Measurements from ENCODE around the gene CCDC15. TPM values are rescaled to one million over a fixed set of nuclear protein-coding genes. Genes with fewer than 3 reads are reported as not detected.

The CCDC15 gene
- total and polyA plus RNA-seq, 4 experiments from 2014 or later, result 0.48 to 2.7 (median 2.1) TPM

GRCh38 chr11:124930799-124931198 is 23.2 kb upstream of the CCDC15 start:
- no peaks in the 10 kb centered on the region for H3K36me3 ChIP-seq (ENCODE audit: insufficient read depth, low read length)
- ChIA-PET CTCF (ENCODE audit: partially characterized antibody) (no interaction called here), POLR2A (ENCODE audit: partially characterized antibody) (interaction anchor here (0.7 kb wide), 1 partner anchor 30 kb away, joined by 4 read pairs; no protein-coding TSS in a partner anchor)
- no peak overlapping the region for H3K4me3 ChIP-seq (ENCODE audit: low read length in 2 of 2)
- Mint-ChIP-seq H3K27ac (peak overlapping the region in 3 of 7 donors; percentile 39 to 59 (median 48)), H3K4me1 (peaks cover 0 to 6% (median 3%) of the 10 kb centered on the region in 4 donors), H3K36me3 (no peaks in the 10 kb centered on the region), H3K4me3 (peak overlapping the region in 1 of 8 donors; percentile 55), H3K9me3 (no peaks in the 10 kb centered on the region), H3K27me3 (peaks cover 1 to 2% of the 10 kb centered on the region in 2 donors)
- no peaks in the 10 kb centered on the region for H3K4me1 ChIP-seq (ENCODE audit: insufficient read depth, low read length)
- no peaks in the 10 kb centered on the region for H3K9me3 ChIP-seq (ENCODE audit: control insufficient read depth in 1 of 2, low read length in 2 of 2)
- intact Hi-C loops (cut with micrococcal nuclease), result no loop called here
- no peaks in the 10 kb centered on the region for H3K27me3 ChIP-seq (ENCODE audit: insufficient read depth, low read length)
- DNase-seq, result peak in 1 of 5 donors; percentile 4
- H3K27ac ChIP-seq (ENCODE audit: low read depth, low read length), result no peak overlapping the region

- H3K27me3 ChIP-seq (ENCODE audit: insufficient read depth, low read length), result no peaks in the 10 kb centered on the region
- intact Hi-C loops (cut with micrococcal nuclease), result no loop called here
- H3K9me3 ChIP-seq (ENCODE audit: control insufficient read depth in 1 of 2, low read length in 2 of 2), result no peaks in the 10 kb centered on the region
- POLR2A ChIA-PET (ENCODE audit: partially characterized antibody), result interaction anchor here (0.6 to 0.9 kb wide), 2 partner anchors 15 to 145 kb away, joined by 3 read pairs; no protein-coding TSS in a partner anchor
- Mint-ChIP-seq H3K27ac (no peak overlapping the region), H3K36me3 (no peaks in the 10 kb centered on the region), H3K4me1 (peaks cover 0 to 6% (median 3%) of the 10 kb centered on the region in 4 donors), H3K9me3 (no peaks in the 10 kb centered on the region), H3K27me3 (peaks cover 10% of the 10 kb centered on the region in 2 donors), H3K4me3 (no peak overlapping the region)
- no peaks in the 10 kb centered on the region for H3K4me1 ChIP-seq (ENCODE audit: insufficient read depth, low read length)
- no peak overlapping the region for H3K27ac ChIP-seq (ENCODE audit: low read depth, low read length)
- no peak for DNase-seq
- no peak overlapping the region for H3K4me3 ChIP-seq (ENCODE audit: low read length in 2 of 2)
- CTCF ChIA-PET (ENCODE audit: partially characterized antibody), result interaction anchor here (1.4 to 1.9 kb wide), 2 partner anchors 14 kb away, joined by 4 read pairs; no protein-coding TSS in a partner anchor
- no peaks in the 10 kb centered on the region for H3K36me3 ChIP-seq (ENCODE audit: insufficient read depth, low read length)
These were observed 19.0 kb upstream of the CCDC15 start for GRCh38 chr11:124934862-124935547.

GRCh38 chr11:124935548-124936514 is 18.2 kb upstream of the CCDC15 start, which contains the start of gene HEPACAM:
Gene HEPACAM (minus strand): TSS chr11:124936047. CDS start chr11:124936006, 41 bp downstream.
- H3K4me3 ChIP-seq (ENCODE audit: low read length in 2 of 2), result no peak within 1 kb of the TSS
- no peaks in the 10 kb centered on the region for H3K4me1 ChIP-seq (ENCODE audit: insufficient read depth, low read length)
- Mint-ChIP-seq H3K27ac (no peak within 1 kb of the TSS), H3K4me1 (peaks cover 0 to 1% (median under 1%) of the 10 kb centered on the region in 4 donors), H3K36me3 (no peaks in the 10 kb centered on the region), H3K27me3 (peaks cover 10 to 13% of the 10 kb centered on the region in 2 donors), H3K9me3 (no peaks in the 10 kb centered on the region), H3K4me3 (no peak within 1 kb of the TSS)
- ChIA-PET CTCF (ENCODE audit: partially characterized antibody) (interaction anchor here (0.9 to 1.9 kb wide), 3 partner anchors 13 to 69 kb away, joined by 3 to 4 read pairs (median 3); no protein-coding TSS in a partner anchor), POLR2A (ENCODE audit: partially characterized antibody) (interaction anchor here (0.6 to 0.9 kb wide), 2 partner anchors 15 to 60 kb away, joined by 3 read pairs; no protein-coding TSS in a partner anchor)
- no peaks in the 10 kb centered on the region for H3K27me3 ChIP-seq (ENCODE audit: insufficient read depth, low read length)
- H3K9me3 ChIP-seq (ENCODE audit: control insufficient read depth in 1 of 2, low read length in 2 of 2), result no peaks in the 10 kb centered on the region
- H3K36me3 ChIP-seq (ENCODE audit: insufficient read depth, low read length), result no peaks in the 10 kb centered on the region
- no peak for DNase-seq
- intact Hi-C loops (cut with micrococcal nuclease), result no loop called here
- no peak within 1 kb of the TSS for H3K27ac ChIP-seq (ENCODE audit: low read depth, low read length)

GRCh38 chr11:124937336-124937935 is 16.6 kb upstream of the CCDC15 start:
- intact Hi-C loops (cut with micrococcal nuclease), result no loop called here
- no peak overlapping the region for H3K27ac ChIP-seq (ENCODE audit: low read depth, low read length)
- Mint-ChIP-seq H3K27me3 (peaks cover 10 to 16% of the 10 kb centered on the region in 2 donors), H3K27ac (no peak overlapping the region), H3K4me1 (no peaks in the 10 kb centered on the region), H3K4me3 (no peak overlapping the region), H3K36me3 (no peaks in the 10 kb centered on the region), H3K9me3 (no peaks in the 10 kb centered on the region)
- DNase-seq, result no peak
- H3K4me1 ChIP-seq (ENCODE audit: insufficient read depth, low read length), result no peaks in the 10 kb centered on the region
- no peak overlapping the region for H3K4me3 ChIP-seq (ENCODE audit: low read length in 2 of 2)
- H3K9me3 ChIP-seq (ENCODE audit: control insufficient read depth in 1 of 2, low read length in 2 of 2), result no peaks in the 10 kb centered on the region
- CTCF ChIA-PET (ENCODE audit: partially characterized antibody), result interaction anchor here (1.1 kb wide), 1 partner anchor 71 kb away, joined by 3 read pairs; no protein-coding TSS in a partner anchor
- no peaks in the 10 kb centered on the region for H3K36me3 ChIP-seq (ENCODE audit: insufficient read depth, low read length)
- POLR2A ChIA-PET (ENCODE audit: partially characterized antibody), result no interaction called here
- no peaks in the 10 kb centered on the region for H3K27me3 ChIP-seq (ENCODE audit: insufficient read depth, low read length)

GRCh38 chr11:124938206-124938765 is 15.7 kb upstream of the CCDC15 start:
- no peak overlapping the region for H3K27ac Mint-ChIP-seq
- Histone ChIP-seq H3K4me3 (ENCODE audit: low read length in 2 of 2) (no peak overlapping the region), H3K9me3 (ENCODE audit: control insufficient read depth in 1 of 2, low read length in 2 of 2) (no peaks in the 10 kb centered on the region), H3K4me1 (ENCODE audit: insufficient read depth, low read length) (no peaks in the 10 kb centered on the region), H3K27me3 (ENCODE audit: insufficient read depth, low read length) (no peaks in the 10 kb centered on the region), H3K27ac (ENCODE audit: low read depth, low read length) (no peak overlapping the region), H3K36me3 (ENCODE audit: insufficient read depth, low read length) (no peaks in the 10 kb centered on the region)
- H3K9me3 Mint-ChIP-seq, result no peaks in the 10 kb centered on the region
- H3K4me3 Mint-ChIP-seq, result no peak overlapping the region
- H3K4me1 Mint-ChIP-seq, result peaks cover 0 to 2% (median 0%) of the 10 kb centered on the region in 4 donors
- POLR2A ChIA-PET (ENCODE audit: partially characterized antibody), result no interaction called here
- intact Hi-C loops (cut with micrococcal nuclease), result no loop called here
- peaks cover 10 to 16% of the 10 kb centered on the region in 2 donors for H3K27me3 Mint-ChIP-seq
- no peak for DNase-seq
- CTCF ChIA-PET (ENCODE audit: partially characterized antibody), result interaction anchor here (1.1 kb wide), 1 partner anchor 9 kb away, joined by 3 read pairs; no protein-coding TSS in a partner anchor
- H3K36me3 Mint-ChIP-seq, result no peaks in the 10 kb centered on the region

- Mint-ChIP-seq H3K27me3 (peaks cover 12 to 16% of the 10 kb centered on the region in 2 donors), H3K4me1 (peaks cover 4% of the 10 kb centered on the region in 4 donors), H3K36me3 (no peaks in the 10 kb centered on the region), H3K27ac (no peak overlapping the region), H3K4me3 (no peak overlapping the region), H3K9me3 (no peaks in the 10 kb centered on the region)
- H3K9me3 ChIP-seq (ENCODE audit: control insufficient read depth in 1 of 2, low read length in 2 of 2), result no peaks in the 10 kb centered on the region
- H3K4me3 ChIP-seq (ENCODE audit: low read length in 2 of 2), result no peak overlapping the region
- CTCF ChIA-PET (ENCODE audit: partially characterized antibody), result interaction anchor here (1.1 kb wide), 1 partner anchor 10 kb away, joined by 3 read pairs; no protein-coding TSS in a partner anchor
- no peak for DNase-seq
- intact Hi-C loops (cut with micrococcal nuclease), result no loop called here
- no peaks in the 10 kb centered on the region for H3K27me3 ChIP-seq (ENCODE audit: insufficient read depth, low read length)
- peaks cover 7% of the 10 kb centered on the region for H3K4me1 ChIP-seq (ENCODE audit: insufficient read depth, low read length)
- POLR2A ChIA-PET (ENCODE audit: partially characterized antibody), result no interaction called here
- H3K36me3 ChIP-seq (ENCODE audit: insufficient read depth, low read length), result no peaks in the 10 kb centered on the region
- H3K27ac ChIP-seq (ENCODE audit: low read depth, low read length), result no peak overlapping the region
These were observed 15.0 kb upstream of the CCDC15 start for GRCh38 chr11:124938970-124939369.

Measured in CD4-positive, alpha-beta memory T cell (primary cell).